Ishikawa (cell line): ENCODE data around the gene ECPAS.

ENCODE experiments used
- CEBPB ChIP-seq: IDR thresholded peaks from 2 replicates; pipeline ENCODE4 v1.6.1; 2012
- CREB1 ChIP-seq: IDR thresholded peaks from 2 replicates; pipeline ENCODE4 v1.6.1; 2012; ENCODE audit warnings: low read depth
- EGR1 ChIP-seq: IDR thresholded peaks from 2 replicates; pipeline ENCODE4 v1.6.1; 2012
- EP300 ChIP-seq: IDR thresholded peaks from 2 replicates; pipeline ENCODE4 v1.6.1; 2012; ENCODE audit warnings: borderline replicate concordance
- FOXM1 ChIP-seq: IDR thresholded peaks from 2 replicates; pipeline ENCODE4 v1.6.1; 2012; ENCODE audit warnings: low read depth, borderline replicate concordance
- NFIC ChIP-seq: IDR thresholded peaks from 2 replicates; pipeline ENCODE4 v1.6.1; 2012
- RAD21 ChIP-seq: IDR thresholded peaks from 2 replicates; pipeline ENCODE4 v1.6.1; 2012; ENCODE audit warnings: low read depth
- TAF1 ChIP-seq: IDR thresholded peaks from 2 replicates; pipeline ENCODE4 v1.6.1; 2012; ENCODE audit warnings: low read depth, mild to moderate bottlenecking
- TCF12 ChIP-seq: IDR thresholded peaks from 2 replicates; pipeline ENCODE4 v1.6.1; 2012; ENCODE audit warnings: low read depth
- TEAD4 ChIP-seq: IDR thresholded peaks from 2 replicates; pipeline ENCODE4 v1.6.1; 2012
- YY1 ChIP-seq: IDR thresholded peaks from 2 replicates; pipeline ENCODE4 v1.6.1; 2012; ENCODE audit warnings: low read depth
- ZBTB7A ChIP-seq: IDR thresholded peaks from 2 replicates; pipeline ENCODE4 v1.6.1; 2012; ENCODE audit warnings: low read depth
- TF ChIP-seq, protein P1 (sequence below): IDR thresholded peaks from 2 replicates; pipeline ENCODE4 v1.6.1; 2012
- TF ChIP-seq, protein P2 (sequence below): IDR thresholded peaks from 2 replicates; pipeline ENCODE4 v1.6.1; 2012
- TF ChIP-seq, protein P3 (sequence below): IDR thresholded peaks from 2 replicates; pipeline ENCODE4 v1.6.1; 2012; ENCODE audit warnings: low read depth, mild to moderate bottlenecking

Gene ECPAS

DNA sequence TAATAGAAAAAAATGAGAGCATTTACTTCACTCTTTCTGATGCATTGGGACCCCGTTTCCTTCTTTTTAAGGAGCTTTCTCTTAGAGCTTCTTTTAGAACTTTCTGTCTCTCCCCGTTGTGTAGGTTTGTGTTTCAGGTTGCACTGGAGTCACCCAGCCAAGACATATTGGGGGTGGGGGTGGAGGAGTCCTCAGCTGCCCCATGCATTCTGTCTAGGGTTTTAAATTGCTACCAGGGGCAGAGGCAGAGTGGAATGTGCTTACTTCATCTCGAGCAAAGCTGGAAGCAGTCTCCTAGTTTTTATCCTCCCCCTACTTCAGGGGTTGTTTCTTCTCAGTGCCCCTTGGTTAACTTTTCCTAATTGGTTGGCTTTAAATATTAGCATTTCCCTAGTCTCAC lies 163.6 kb downstream of the ECPAS start:
- TF ChIP-seq TCF12 (no peak), YY1 (no peak), TAF1 (no peak), FOXM1 (no peak), EP300 (no peak), ZBTB7A (no peak), CEBPB (no peak), CREB1 (no peak), EGR1 (no peak), RAD21 (no peak), NFIC (no peak), TEAD4 (no peak)
- TF ChIP-seq, protein P1, sequence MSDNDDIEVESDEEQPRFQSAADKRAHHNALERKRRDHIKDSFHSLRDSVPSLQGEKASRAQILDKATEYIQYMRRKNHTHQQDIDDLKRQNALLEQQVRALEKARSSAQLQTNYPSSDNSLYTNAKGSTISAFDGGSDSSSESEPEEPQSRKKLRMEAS: no peak
- TF ChIP-seq, protein P2, sequence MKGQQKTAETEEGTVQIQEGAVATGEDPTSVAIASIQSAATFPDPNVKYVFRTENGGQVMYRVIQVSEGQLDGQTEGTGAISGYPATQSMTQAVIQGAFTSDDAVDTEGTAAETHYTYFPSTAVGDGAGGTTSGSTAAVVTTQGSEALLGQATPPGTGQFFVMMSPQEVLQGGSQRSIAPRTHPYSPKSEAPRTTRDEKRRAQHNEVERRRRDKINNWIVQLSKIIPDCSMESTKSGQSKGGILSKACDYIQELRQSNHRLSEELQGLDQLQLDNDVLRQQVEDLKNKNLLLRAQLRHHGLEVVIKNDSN: no peak
- TF ChIP-seq, protein P3, sequence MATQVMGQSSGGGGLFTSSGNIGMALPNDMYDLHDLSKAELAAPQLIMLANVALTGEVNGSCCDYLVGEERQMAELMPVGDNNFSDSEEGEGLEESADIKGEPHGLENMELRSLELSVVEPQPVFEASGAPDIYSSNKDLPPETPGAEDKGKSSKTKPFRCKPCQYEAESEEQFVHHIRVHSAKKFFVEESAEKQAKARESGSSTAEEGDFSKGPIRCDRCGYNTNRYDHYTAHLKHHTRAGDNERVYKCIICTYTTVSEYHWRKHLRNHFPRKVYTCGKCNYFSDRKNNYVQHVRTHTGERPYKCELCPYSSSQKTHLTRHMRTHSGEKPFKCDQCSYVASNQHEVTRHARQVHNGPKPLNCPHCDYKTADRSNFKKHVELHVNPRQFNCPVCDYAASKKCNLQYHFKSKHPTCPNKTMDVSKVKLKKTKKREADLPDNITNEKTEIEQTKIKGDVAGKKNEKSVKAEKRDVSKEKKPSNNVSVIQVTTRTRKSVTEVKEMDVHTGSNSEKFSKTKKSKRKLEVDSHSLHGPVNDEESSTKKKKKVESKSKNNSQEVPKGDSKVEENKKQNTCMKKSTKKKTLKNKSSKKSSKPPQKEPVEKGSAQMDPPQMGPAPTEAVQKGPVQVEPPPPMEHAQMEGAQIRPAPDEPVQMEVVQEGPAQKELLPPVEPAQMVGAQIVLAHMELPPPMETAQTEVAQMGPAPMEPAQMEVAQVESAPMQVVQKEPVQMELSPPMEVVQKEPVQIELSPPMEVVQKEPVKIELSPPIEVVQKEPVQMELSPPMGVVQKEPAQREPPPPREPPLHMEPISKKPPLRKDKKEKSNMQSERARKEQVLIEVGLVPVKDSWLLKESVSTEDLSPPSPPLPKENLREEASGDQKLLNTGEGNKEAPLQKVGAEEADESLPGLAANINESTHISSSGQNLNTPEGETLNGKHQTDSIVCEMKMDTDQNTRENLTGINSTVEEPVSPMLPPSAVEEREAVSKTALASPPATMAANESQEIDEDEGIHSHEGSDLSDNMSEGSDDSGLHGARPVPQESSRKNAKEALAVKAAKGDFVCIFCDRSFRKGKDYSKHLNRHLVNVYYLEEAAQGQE: no peak

DNA sequence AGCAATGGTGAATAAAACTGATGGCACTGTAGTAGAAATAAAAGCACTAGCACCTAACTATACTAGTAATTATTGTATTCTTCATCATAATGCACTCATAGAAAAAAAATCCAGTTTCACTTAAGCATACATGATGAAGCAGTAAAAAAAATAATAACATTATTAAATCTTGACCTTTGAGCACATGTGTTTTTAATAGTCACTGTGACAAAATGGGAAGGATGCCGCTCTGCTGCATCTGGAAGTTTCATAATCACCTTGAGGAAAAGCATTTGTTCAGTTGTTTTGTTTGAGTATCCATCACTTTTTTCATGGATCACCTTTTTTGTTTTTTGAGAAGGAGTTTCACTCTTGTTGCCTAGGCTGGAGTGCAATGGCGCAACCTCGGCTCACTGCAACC lies 167.4 kb downstream of the ECPAS start:
- TF ChIP-seq EP300 (no peak), ZBTB7A (no peak), CEBPB (no peak), FOXM1 (no peak), TEAD4 (no peak), RAD21 (no peak), YY1 (no peak), CREB1 (no peak), EGR1 (no peak), TAF1 (no peak), TCF12 (no peak), NFIC (no peak)
- TF ChIP-seq, protein P2: no peak
- TF ChIP-seq, protein P3: no peak
- TF ChIP-seq, protein P1: no peak
